ENCODE data around the gene PANX1. TPM values are rescaled to one million over a fixed set of nuclear protein-coding genes. Genes with fewer than 3 reads are reported as not detected.

Gene PANX1
- total and polyA plus RNA-seq, 10 of the 15 experiments (the other 5 are each of a cell fraction or from before 2014, with no cell fraction given) = 3.3 to 18.7 (median 14.4) TPM

DNA sequence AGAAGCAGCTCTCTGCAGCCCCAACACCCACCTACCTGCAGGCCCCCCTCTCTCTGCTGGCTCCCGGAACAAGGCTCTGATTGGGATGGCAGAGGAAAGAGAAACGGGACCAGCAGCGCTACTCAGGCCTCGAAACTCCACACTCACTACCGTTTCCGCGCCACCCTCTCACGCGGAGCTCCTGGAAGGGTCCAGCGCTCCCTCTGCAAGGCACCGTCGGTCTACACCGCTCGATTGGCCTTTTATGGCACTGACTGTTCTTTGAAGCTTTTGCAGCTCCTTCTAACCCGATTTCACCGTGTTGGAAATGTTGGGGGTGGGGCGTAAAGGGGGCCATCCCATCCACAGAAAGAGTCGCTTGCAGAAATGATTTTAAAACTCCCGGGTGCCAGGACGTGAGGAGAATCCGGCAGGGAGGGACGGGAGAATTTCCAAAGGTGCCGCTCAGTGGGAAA lies 323 bp upstream of the PANX1 start (continued):
- TF ChIP-seq, protein P1, sequence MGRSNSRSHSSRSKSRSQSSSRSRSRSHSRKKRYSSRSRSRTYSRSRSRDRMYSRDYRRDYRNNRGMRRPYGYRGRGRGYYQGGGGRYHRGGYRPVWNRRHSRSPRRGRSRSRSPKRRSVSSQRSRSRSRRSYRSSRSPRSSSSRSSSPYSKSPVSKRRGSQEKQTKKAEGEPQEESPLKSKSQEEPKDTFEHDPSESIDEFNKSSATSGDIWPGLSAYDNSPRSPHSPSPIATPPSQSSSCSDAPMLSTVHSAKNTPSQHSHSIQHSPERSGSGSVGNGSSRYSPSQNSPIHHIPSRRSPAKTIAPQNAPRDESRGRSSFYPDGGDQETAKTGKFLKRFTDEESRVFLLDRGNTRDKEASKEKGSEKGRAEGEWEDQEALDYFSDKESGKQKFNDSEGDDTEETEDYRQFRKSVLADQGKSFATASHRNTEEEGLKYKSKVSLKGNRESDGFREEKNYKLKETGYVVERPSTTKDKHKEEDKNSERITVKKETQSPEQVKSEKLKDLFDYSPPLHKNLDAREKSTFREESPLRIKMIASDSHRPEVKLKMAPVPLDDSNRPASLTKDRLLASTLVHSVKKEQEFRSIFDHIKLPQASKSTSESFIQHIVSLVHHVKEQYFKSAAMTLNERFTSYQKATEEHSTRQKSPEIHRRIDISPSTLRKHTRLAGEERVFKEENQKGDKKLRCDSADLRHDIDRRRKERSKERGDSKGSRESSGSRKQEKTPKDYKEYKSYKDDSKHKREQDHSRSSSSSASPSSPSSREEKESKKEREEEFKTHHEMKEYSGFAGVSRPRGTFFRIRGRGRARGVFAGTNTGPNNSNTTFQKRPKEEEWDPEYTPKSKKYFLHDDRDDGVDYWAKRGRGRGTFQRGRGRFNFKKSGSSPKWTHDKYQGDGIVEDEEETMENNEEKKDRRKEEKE (IDR thresholded peaks at IDR 0.05) = no peak
- TF ChIP-seq MEF2B (IDR thresholded peaks at IDR 0.05; ENCODE audit: partially characterized antibody, poor library complexity, severe bottlenecking) (peak; percentile 9), POLR2A (IDR thresholded peaks at IDR 0.05; ENCODE audit: low read depth, low read length) (peak; percentile 10; the same call in 1 of the 2 replicates), NBN (IDR thresholded peaks at IDR 0.05) (no peak)

DNA sequence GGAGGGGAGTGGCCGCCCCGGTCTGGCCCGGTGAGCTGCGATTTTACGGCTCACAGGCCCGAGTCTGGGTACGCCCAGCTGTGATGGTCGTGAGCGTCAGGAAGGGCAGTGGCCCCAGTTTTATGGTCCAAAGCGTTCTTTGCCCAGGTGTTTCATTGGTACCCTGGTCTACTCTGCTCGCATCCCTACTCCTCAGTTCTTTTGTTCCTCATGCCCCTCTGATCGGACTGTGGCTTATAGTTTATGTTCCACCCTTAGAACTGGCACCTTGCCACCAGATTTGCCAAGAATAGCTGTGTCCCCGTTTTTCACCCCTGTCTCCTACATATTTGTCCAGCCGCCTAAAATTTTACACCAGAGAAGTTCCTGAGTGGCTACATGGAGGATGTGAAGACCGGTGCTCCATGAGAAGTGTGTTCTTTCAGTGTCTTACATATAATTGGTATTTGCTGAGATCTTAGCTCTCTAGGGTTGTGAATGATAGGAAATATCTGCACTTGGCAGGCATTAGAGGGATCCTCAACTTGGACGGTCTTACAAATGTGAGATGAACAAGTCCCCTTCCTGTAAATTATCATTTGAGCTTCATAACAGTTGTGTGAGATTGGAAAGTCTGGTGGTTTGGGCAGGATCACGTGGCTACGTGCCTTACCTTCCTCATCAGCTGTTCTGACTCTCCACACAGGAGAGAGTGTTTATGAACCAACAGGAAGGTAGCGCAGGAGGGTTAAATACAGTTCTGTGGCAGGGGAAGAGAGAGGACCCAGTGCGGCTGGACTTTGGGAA lies 1.1 kb downstream of the PANX1 start:
- DNase-seq (ENCODE audit: low read depth, low spot score) (no peak), ATAC-seq (no peak), FAIRE-seq (no peak)
- 18% methylated on average over 20 of the region's 20 CpGs for WGBS (ENCODE audit: insufficient coverage, insufficient replicate concordance, low lambda C conversion rate, missing lambda C conversion rate)
- Histone ChIP-seq H3K79me2 (ENCODE audit: control insufficient read depth, insufficient read depth, low read length) (peaks cover 68% of the 10 kb centered on the region), H3K36me3 (ENCODE audit: control insufficient read depth in 2 of 2, insufficient read depth in 2 of 2, low read length in 1 of 2) (no peaks in the 10 kb centered on the region), H3K9me3 (replicated peaks; ENCODE audit: control insufficient read depth, insufficient read depth, low read length) (no peaks in the 10 kb centered on the region; the same call in 2 of the 3 replicates), H3K27ac (ENCODE audit: control insufficient read depth, insufficient read depth) (peak overlapping the region; percentile 72), H3K27me3 (replicated peaks in 1 of 2; ENCODE audit: control insufficient read depth in 2 of 2, insufficient read depth in 2 of 2, low read length in 1 of 2) (no peaks in the 10 kb centered on the region), H3K4me2 (ENCODE audit: control insufficient read depth, insufficient read depth) (peak overlapping the region; percentile 78), H2AFZ (ENCODE audit: control insufficient read depth, low read depth, low read length) (peak overlapping the region; percentile 90), H4K20me1 (ENCODE audit: control insufficient read depth, insufficient read depth) (no peaks in the 10 kb centered on the region), H3K9ac (ENCODE audit: control insufficient read depth, insufficient read depth, low read length) (peak overlapping the region; percentile 72), H3K4me1 (ENCODE audit: control insufficient read depth, insufficient read depth, low read length) (peaks cover 11% of the 10 kb centered on the region), H3K4me3 (peak overlapping the region; percentile 86)
- intact Hi-C loops (cut with micrococcal nuclease; ENCODE audit: unreplicated experiment) = loop anchor here (5.0 kb wide), 1 partner anchor 363 kb away; the partner anchor contains the start of genes ANKRD49 and MRE11
- SMC1A ChIA-PET (ENCODE audit: uncharacterized antibody, unreplicated experiment) = interaction anchor here (0.9 to 1.3 kb wide), 5 partner anchors 10 to 474 kb away, joined by 3 to 4 read pairs (median 3); no protein-coding TSS in a partner anchor
- BruUV-seq (replicated peaks) = no TSS peak
- CTCF ChIA-PET = interaction anchor here (0.7 to 2.0 kb wide), 5 partner anchors 9 to 474 kb away, joined by 3 to 4 read pairs (median 3); no protein-coding TSS in a partner anchor
- POLR2A ChIA-PET = interaction anchor here (0.6 to 2.0 kb wide), 7 partner anchors 8 to 1636 kb away, joined by 3 to 8 read pairs (median 6); no protein-coding TSS in a partner anchor
- in situ Hi-C loops (cut with MboI) = no loop called here
- RAD21 ChIA-PET (ENCODE audit: unreplicated experiment) = interaction anchor here (1.1 to 1.6 kb wide), 3 partner anchors 8 to 932 kb away, joined by 3 read pairs; partner anchors contain the start of gene SLC36A4
- TF ChIP-seq RELA (IDR thresholded peaks at IDR 0.05; ENCODE audit: borderline replicate concordance, partially characterized antibody) = no peak
- TF ChIP-seq BMI1 (IDR thresholded peaks at IDR 0.05; ENCODE audit: borderline replicate concordance) = no peak
- TF ChIP-seq, protein P2, sequence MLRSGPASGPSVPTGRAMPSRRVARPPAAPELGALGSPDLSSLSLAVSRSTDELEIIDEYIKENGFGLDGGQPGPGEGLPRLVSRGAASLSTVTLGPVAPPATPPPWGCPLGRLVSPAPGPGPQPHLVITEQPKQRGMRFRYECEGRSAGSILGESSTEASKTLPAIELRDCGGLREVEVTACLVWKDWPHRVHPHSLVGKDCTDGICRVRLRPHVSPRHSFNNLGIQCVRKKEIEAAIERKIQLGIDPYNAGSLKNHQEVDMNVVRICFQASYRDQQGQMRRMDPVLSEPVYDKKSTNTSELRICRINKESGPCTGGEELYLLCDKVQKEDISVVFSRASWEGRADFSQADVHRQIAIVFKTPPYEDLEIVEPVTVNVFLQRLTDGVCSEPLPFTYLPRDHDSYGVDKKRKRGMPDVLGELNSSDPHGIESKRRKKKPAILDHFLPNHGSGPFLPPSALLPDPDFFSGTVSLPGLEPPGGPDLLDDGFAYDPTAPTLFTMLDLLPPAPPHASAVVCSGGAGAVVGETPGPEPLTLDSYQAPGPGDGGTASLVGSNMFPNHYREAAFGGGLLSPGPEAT (IDR thresholded peaks at IDR 0.05; ENCODE audit: low read depth) = no peak; the same call in 1 of the 2 replicates
- TF ChIP-seq NFYB (IDR thresholded peaks at IDR 0.05; ENCODE audit: insufficient read depth, low read depth, low read length) = 0 out of 2 replicates have a peak, but pooled peaks have one; percentile 50
- no peak for TF ChIP-seq POLR2A (IDR thresholded peaks at IDR 0.05; ENCODE audit: low read depth, low read length)
- no peak for TF ChIP-seq IKZF2 (IDR thresholded peaks at IDR 0.05)
- no peak for TF ChIP-seq RUNX3 (IDR thresholded peaks at IDR 0.05; ENCODE audit: low read length)
- TF ChIP-seq RAD51 (IDR thresholded peaks at IDR 0.05) = peak; percentile 71
- TF ChIP-seq CREB1 (IDR thresholded peaks at IDR 0.05; ENCODE audit: low read depth) = 0 out of 2 replicates have a peak, but pooled peaks have one; percentile 16
- TF ChIP-seq BRCA1 (IDR thresholded peaks at IDR 0.05; ENCODE audit: low read depth, low read length) = no peak
- TF ChIP-seq EZH2 (IDR thresholded peaks at IDR 0.05; ENCODE audit: borderline replicate concordance, control insufficient read depth, low read depth, low read length) = no peak
- 0 out of 2 replicates have a peak, but pooled peaks have one; percentile 2 for TF ChIP-seq HDGF (IDR thresholded peaks at IDR 0.05)
- no peak for TF ChIP-seq SPI1 (IDR thresholded peaks at IDR 0.05; ENCODE audit: borderline replicate concordance, insufficient read depth, low read depth, low read length)
- TF ChIP-seq TARDBP (IDR thresholded peaks at IDR 0.05; ENCODE audit: borderline replicate concordance) = no peak
- TF ChIP-seq EGR1 (IDR thresholded peaks at IDR 0.05; ENCODE audit: borderline replicate concordance in 1 of 2, low read depth in 2 of 2, low read length in 2 of 2) = no peak
